ENCODE data around the gene INTS15. TPM values are rescaled to one million over a fixed set of nuclear protein-coding genes. Genes with fewer than 3 reads are reported as not detected.
A peak's percentile ranks its signal among the peaks of the same experiment; 100 is the strongest.

INTS15 gene
- total and polyA plus RNA-seq, 9 of the 15 experiments (the other 6 are each of a cell fraction or from before 2014, with no cell fraction given), result 0.52 to 28.9 (median 11.6) TPM

DNA sequence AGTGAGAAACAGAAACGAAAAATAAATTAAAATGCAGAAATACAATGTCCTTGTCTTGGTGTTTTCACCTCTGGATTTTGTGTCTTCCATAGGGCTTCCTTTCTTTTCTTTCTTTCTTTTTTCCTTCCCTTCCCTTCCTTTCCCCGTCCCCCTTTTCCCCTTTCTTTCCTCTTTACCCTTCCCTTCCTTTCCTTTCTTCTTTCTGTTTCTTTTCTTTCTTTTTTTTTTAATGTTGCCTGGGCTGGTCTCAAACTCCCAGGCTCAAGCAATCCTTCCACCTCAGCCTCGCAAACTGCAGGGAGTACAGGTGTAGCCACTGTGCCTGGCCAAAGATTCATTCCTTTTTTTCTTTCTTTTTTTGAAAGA is 34.4 kb downstream of the INTS15 start:
- Histone ChIP-seq H2AFZ (ENCODE audit: low read depth, low read length) (peak overlapping the region; percentile 23; the same call in 1 of the 2 replicates), H3K9me3 (replicated peaks; ENCODE audit: control insufficient read depth, insufficient read depth, low read depth, low read length) (no peaks in the 10 kb centered on the region; the same call in 1 of the 2 replicates), H3K79me2 (ENCODE audit: control insufficient read depth, insufficient read depth, low read length) (no peaks in the 10 kb centered on the region), H3K4me3 (no peak overlapping the region), H3K9me1 (ENCODE audit: control insufficient read depth, insufficient read depth, low read length) (no peaks in the 10 kb centered on the region), H3K27me3 (ENCODE audit: control insufficient read depth in 2 of 2, insufficient read depth in 2 of 2, low read length in 2 of 2) (peaks cover 26 to 53% of the 10 kb centered on the region in 2 experiments; a peak in 4 of 5 replicates), H3K4me1 (replicated peaks in 1 of 2; ENCODE audit: control insufficient read depth in 2 of 2, insufficient read depth in 2 of 2, low read length in 2 of 2) (peaks cover 0 to 17% of the 10 kb centered on the region in 2 experiments; a peak in 2 of 5 replicates), H3K9ac (ENCODE audit: insufficient read depth in 1 of 2, low read depth in 2 of 2, low read length in 2 of 2) (no peak overlapping the region), H3K4me2 (ENCODE audit: insufficient read depth, low read length) (no peak overlapping the region), H4K20me1 (replicated peaks; ENCODE audit: control insufficient read depth, insufficient read depth, low read length) (no peaks in the 10 kb centered on the region), H3K36me3 (ENCODE audit: control insufficient read depth, insufficient read depth, low read length) (no peaks in the 10 kb centered on the region), H3K27ac (ENCODE audit: extremely low read depth, low read depth, low read length) (no peak overlapping the region)
- in situ Hi-C loops (cut with MboI), result no loop called here
- DNase-seq (ENCODE audit: extremely low read depth in 1 of 4, low spot score in 3 of 4) (no peak), FAIRE-seq (no peak), ATAC-seq (no peak)
- ChIA-PET CTCF (ENCODE audit: low intra/inter-chr PET ratio) (no interaction called here), POLR2A (no interaction called here)
- intact Hi-C loops (cut with micrococcal nuclease), result no loop called here
- WGBS (ENCODE audit: insufficient coverage, low coverage, missing lambda C conversion rate), result 4% methylated on average over 2 of the region's 3 CpGs
- TF ChIP-seq ZNF512 (tag; IDR thresholded peaks at IDR 0.05), result peak; percentile 60; the same call in 1 of the 2 replicates
- TF ChIP-seq, protein P1, sequence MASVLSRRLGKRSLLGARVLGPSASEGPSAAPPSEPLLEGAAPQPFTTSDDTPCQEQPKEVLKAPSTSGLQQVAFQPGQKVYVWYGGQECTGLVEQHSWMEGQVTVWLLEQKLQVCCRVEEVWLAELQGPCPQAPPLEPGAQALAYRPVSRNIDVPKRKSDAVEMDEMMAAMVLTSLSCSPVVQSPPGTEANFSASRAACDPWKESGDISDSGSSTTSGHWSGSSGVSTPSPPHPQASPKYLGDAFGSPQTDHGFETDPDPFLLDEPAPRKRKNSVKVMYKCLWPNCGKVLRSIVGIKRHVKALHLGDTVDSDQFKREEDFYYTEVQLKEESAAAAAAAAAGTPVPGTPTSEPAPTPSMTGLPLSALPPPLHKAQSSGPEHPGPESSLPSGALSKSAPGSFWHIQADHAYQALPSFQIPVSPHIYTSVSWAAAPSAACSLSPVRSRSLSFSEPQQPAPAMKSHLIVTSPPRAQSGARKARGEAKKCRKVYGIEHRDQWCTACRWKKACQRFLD (CRISPR knock-in tag; IDR thresholded peaks at IDR 0.05), result no peak
- no TSS peak for BruUV-seq (replicated peaks)

All from K562 (cell line).